Measurements from ENCODE around the gene LAGE3.
A peak's percentile ranks its signal among the peaks of the same experiment; 100 is the strongest.

LAGE3 gene

DNA sequence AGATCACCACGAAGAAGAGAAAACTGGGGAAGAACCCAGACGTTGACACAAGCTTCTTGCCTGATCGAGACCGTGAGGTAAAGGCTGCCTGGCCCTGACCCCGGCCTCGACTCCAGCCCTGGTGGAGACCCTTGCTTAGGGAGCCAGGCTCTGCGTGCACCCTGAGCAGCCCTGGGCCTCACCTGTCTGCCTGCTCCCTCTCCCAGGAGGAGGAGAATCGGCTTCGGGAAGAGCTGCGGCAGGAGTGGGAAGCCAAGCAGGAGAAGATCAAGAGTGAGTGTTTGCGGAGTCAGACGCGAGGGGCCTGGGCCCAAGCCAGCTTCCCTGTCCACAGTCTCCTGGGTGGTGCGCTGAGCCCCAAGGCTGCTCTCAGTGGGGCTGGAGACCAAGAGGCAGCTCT lies 30.6 kb downstream of the LAGE3 start:
- H3K4me1 ChIP-seq (ENCODE audit: control extremely low read depth in 1 of 4, control insufficient read depth in 4 of 4, insufficient read depth in 4 of 4, low read length in 3 of 4): peaks cover 0 to 11% (median 9%) of the 10 kb centered on the region in 4 experiments
- H3K9me3 ChIP-seq (ENCODE audit: control extremely low read depth in 1 of 5, control insufficient read depth in 4 of 5, insufficient read depth in 2 of 5, low read depth in 1 of 5, low read length in 4 of 5): no peaks in the 10 kb centered on the region
- WGBS (ENCODE audit: insufficient coverage): 98% methylated on average over 9 of the region's 14 CpGs
- H3K27me3 ChIP-seq (replicated peaks in 2 of 5; ENCODE audit: control insufficient read depth in 4 of 5, insufficient read depth in 5 of 5, low read length in 4 of 5): peaks cover 0 to 7% (median 0%) of the 10 kb centered on the region in 5 experiments
- CTCF ChIA-PET: no interaction called here
- H3K27ac ChIP-seq (ENCODE audit: insufficient read depth in 1 of 2, low read depth in 1 of 2, low read length in 2 of 2, poor library complexity in 1 of 2, severe bottlenecking in 2 of 2): no peak overlapping the region
- peaks cover 0 to 39% (median 10%) of the 10 kb centered on the region in 4 experiments for H3K36me3 ChIP-seq (ENCODE audit: control insufficient read depth in 4 of 4, insufficient read depth in 4 of 4, low read length in 3 of 4)
- POLR2A ChIA-PET: interaction anchor here (0.6 to 1.0 kb wide), 2 partner anchors 10 to 729 kb away, joined by 3 to 5 read pairs; partner anchors contain the start of gene PLXNA3
- H3K4me3 ChIP-seq (ENCODE audit: control insufficient read depth in 1 of 7, extremely low read depth in 1 of 7, insufficient read depth in 4 of 7, low read depth in 2 of 7, low read length in 6 of 7): no peak overlapping the region
- no peak for DNase-seq

DNA sequence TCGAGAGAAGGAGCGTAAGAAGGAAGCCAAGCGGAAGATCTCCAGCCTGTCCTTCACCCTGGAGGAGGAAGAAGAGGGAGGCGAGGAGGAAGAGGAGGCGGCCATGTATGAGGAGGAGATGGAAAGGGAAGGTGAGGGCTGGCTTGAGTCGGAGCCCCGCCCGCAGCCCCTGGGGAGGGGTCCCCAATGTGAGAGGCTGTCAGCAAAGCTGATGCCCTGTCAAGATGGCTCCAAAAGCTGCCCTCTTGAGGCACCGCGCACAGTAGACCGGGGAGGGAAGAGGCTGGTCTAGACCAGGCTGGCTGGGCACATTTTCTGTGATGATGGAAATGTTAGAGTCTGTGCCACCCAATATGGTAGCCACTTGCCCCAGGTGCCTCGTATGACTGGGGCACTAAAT lies 32.7 kb downstream of the LAGE3 start:
- Histone ChIP-seq H3K36me3 (ENCODE audit: control insufficient read depth in 4 of 4, insufficient read depth in 4 of 4, low read length in 3 of 4) (peaks cover 3 to 47% (median 16%) of the 10 kb centered on the region in 4 experiments), H3K9me3 (ENCODE audit: control extremely low read depth in 1 of 5, control insufficient read depth in 4 of 5, insufficient read depth in 2 of 5, low read depth in 1 of 5, low read length in 4 of 5) (no peaks in the 10 kb centered on the region), H3K4me1 (ENCODE audit: control extremely low read depth in 1 of 4, control insufficient read depth in 4 of 4, insufficient read depth in 4 of 4, low read length in 3 of 4) (peaks cover 0 to 15% (median 12%) of the 10 kb centered on the region in 4 experiments), H3K27ac (ENCODE audit: insufficient read depth in 1 of 2, low read depth in 1 of 2, low read length in 2 of 2, poor library complexity in 1 of 2, severe bottlenecking in 2 of 2) (no peak overlapping the region), H3K4me3 (ENCODE audit: control insufficient read depth in 1 of 7, extremely low read depth in 1 of 7, insufficient read depth in 4 of 7, low read depth in 2 of 7, low read length in 6 of 7) (no peak overlapping the region), H3K27me3 (replicated peaks in 2 of 5; ENCODE audit: control insufficient read depth in 4 of 5, insufficient read depth in 5 of 5, low read length in 4 of 5) (peaks cover 0 to 5% (median 0%) of the 10 kb centered on the region in 5 experiments)
- no peak for DNase-seq
- ChIA-PET CTCF (interaction anchor here (1.0 kb wide), 1 partner anchor 36 kb away, joined by 3 read pairs; no protein-coding TSS in a partner anchor), POLR2A (interaction anchor here (1.3 kb wide), 1 partner anchor 37 kb away, joined by 5 read pairs; the partner anchor contains the start of gene DNASE1L1)
- WGBS (ENCODE audit: insufficient coverage): 92% methylated on average over 12 of the region's 12 CpGs

- H3K27me3 ChIP-seq (replicated peaks in 2 of 5; ENCODE audit: control insufficient read depth in 4 of 5, insufficient read depth in 5 of 5, low read length in 4 of 5): peaks cover 0 to 5% (median 0%) of the 10 kb centered on the region in 5 experiments
- 96% methylated on average over 16 of the region's 16 CpGs for WGBS (ENCODE audit: insufficient coverage)
- peaks cover 3 to 50% (median 20%) of the 10 kb centered on the region in 4 experiments for H3K36me3 ChIP-seq (ENCODE audit: control insufficient read depth in 4 of 4, insufficient read depth in 4 of 4, low read length in 3 of 4)
- H3K9me3 ChIP-seq (ENCODE audit: control extremely low read depth in 1 of 5, control insufficient read depth in 4 of 5, insufficient read depth in 2 of 5, low read depth in 1 of 5, low read length in 4 of 5): no peaks in the 10 kb centered on the region
- POLR2A ChIA-PET: interaction anchor here (1.3 kb wide), 1 partner anchor 37 kb away, joined by 5 read pairs; the partner anchor contains the start of gene DNASE1L1
- peaks cover 0 to 15% (median 12%) of the 10 kb centered on the region in 4 experiments for H3K4me1 ChIP-seq (ENCODE audit: control extremely low read depth in 1 of 4, control insufficient read depth in 4 of 4, insufficient read depth in 4 of 4, low read length in 3 of 4)
- no peak overlapping the region for H3K4me3 ChIP-seq (ENCODE audit: control insufficient read depth in 1 of 7, extremely low read depth in 1 of 7, insufficient read depth in 4 of 7, low read depth in 2 of 7, low read length in 6 of 7)
- H3K27ac ChIP-seq (ENCODE audit: insufficient read depth in 1 of 2, low read depth in 1 of 2, low read length in 2 of 2, poor library complexity in 1 of 2, severe bottlenecking in 2 of 2): no peak overlapping the region
- CTCF ChIA-PET: interaction anchor here (1.0 kb wide), 2 partner anchors 11 to 36 kb away, joined by 3 read pairs; no protein-coding TSS in a partner anchor
- DNase-seq: no peak
Observed at GRCh38 chrX:154445776-154446175, 33.3 kb downstream of the LAGE3 start.

GRCh38 chrX:154444755-154445246 lies 34.3 kb downstream of the LAGE3 start:
- ChIA-PET POLR2A (no interaction called here), CTCF (no interaction called here)
- Histone ChIP-seq H3K36me3 (ENCODE audit: control insufficient read depth in 4 of 4, insufficient read depth in 4 of 4, low read length in 3 of 4) (peaks cover 3 to 49% (median 20%) of the 10 kb centered on the region in 4 experiments), H3K4me3 (ENCODE audit: control insufficient read depth in 1 of 7, extremely low read depth in 1 of 7, insufficient read depth in 4 of 7, low read depth in 2 of 7, low read length in 6 of 7) (peak overlapping the region in 4 of 7 experiments; percentile 29 to 70 (median 62)), H3K27ac (ENCODE audit: insufficient read depth in 1 of 2, low read depth in 1 of 2, low read length in 2 of 2, poor library complexity in 1 of 2, severe bottlenecking in 2 of 2) (no peak overlapping the region), H3K4me1 (ENCODE audit: control extremely low read depth in 1 of 4, control insufficient read depth in 4 of 4, insufficient read depth in 4 of 4, low read length in 3 of 4) (peaks cover 0 to 15% (median 12%) of the 10 kb centered on the region in 4 experiments), H3K27me3 (replicated peaks in 2 of 5; ENCODE audit: control insufficient read depth in 4 of 5, insufficient read depth in 5 of 5, low read length in 4 of 5) (peaks cover 0 to 5% (median 0%) of the 10 kb centered on the region in 5 experiments), H3K9me3 (ENCODE audit: control extremely low read depth in 1 of 5, control insufficient read depth in 4 of 5, insufficient read depth in 2 of 5, low read depth in 1 of 5, low read length in 4 of 5) (no peaks in the 10 kb centered on the region)
- 92% methylated on average over 11 of the region's 13 CpGs for WGBS (ENCODE audit: insufficient coverage)
- DNase-seq: no peak

- WGBS (ENCODE audit: insufficient coverage): 27% methylated on average over 85 of the region's 94 CpGs
- Histone ChIP-seq H3K4me1 (ENCODE audit: control extremely low read depth in 1 of 4, control insufficient read depth in 4 of 4, insufficient read depth in 4 of 4, low read length in 3 of 4) (peaks cover 0 to 15% (median 12%) of the 10 kb centered on the region in 4 experiments), H3K9me3 (ENCODE audit: control extremely low read depth in 1 of 5, control insufficient read depth in 4 of 5, insufficient read depth in 2 of 5, low read depth in 1 of 5, low read length in 4 of 5) (no peaks in the 10 kb centered on the region), H3K36me3 (ENCODE audit: control insufficient read depth in 4 of 4, insufficient read depth in 4 of 4, low read length in 3 of 4) (peaks cover 3 to 44% (median 19%) of the 10 kb centered on the region in 4 experiments), H3K27me3 (replicated peaks in 2 of 5; ENCODE audit: control insufficient read depth in 4 of 5, insufficient read depth in 5 of 5, low read length in 4 of 5) (peaks cover 0 to 5% (median 0%) of the 10 kb centered on the region in 5 experiments), H3K4me3 (ENCODE audit: control insufficient read depth in 1 of 7, extremely low read depth in 1 of 7, insufficient read depth in 4 of 7, low read depth in 2 of 7, low read length in 6 of 7) (peak within 1 kb of the TSS in 6 of 7 experiments; percentile 15 to 70 (median 44)), H3K27ac (ENCODE audit: insufficient read depth in 1 of 2, low read depth in 1 of 2, low read length in 2 of 2, poor library complexity in 1 of 2, severe bottlenecking in 2 of 2) (no peak within 1 kb of the TSS)
- POLR2A ChIA-PET: no interaction called here
- DNase-seq: peak; percentile 42 to 68 (median 52)
- CTCF ChIA-PET: interaction anchor here (1.3 kb wide), 1 partner anchor 71 kb away, joined by 3 read pairs; no protein-coding TSS in a partner anchor
Observed at GRCh38 chrX:154443992-154444754, 34.9 kb downstream of the LAGE3 start, which contains the start of gene FAM50A. TSS of gene FAM50A (plus strand) at chrX:154444141. CDS start at chrX:154444236, 95 bp downstream.

GRCh38 chrX:154443479-154443910 lies 35.6 kb downstream of the LAGE3 start:
- peaks cover 0 to 15% (median 12%) of the 10 kb centered on the region in 4 experiments for H3K4me1 ChIP-seq (ENCODE audit: control extremely low read depth in 1 of 4, control insufficient read depth in 4 of 4, insufficient read depth in 4 of 4, low read length in 3 of 4)
- POLR2A ChIA-PET: no interaction called here
- H3K36me3 ChIP-seq (ENCODE audit: control insufficient read depth in 4 of 4, insufficient read depth in 4 of 4, low read length in 3 of 4): peaks cover 3 to 41% (median 22%) of the 10 kb centered on the region in 4 experiments
- CTCF ChIA-PET: interaction anchor here (1.3 kb wide), 1 partner anchor 70 kb away, joined by 3 read pairs; no protein-coding TSS in a partner anchor
- peak overlapping the region in 5 of 7 experiments; percentile 15 to 61 (median 30) for H3K4me3 ChIP-seq (ENCODE audit: control insufficient read depth in 1 of 7, extremely low read depth in 1 of 7, insufficient read depth in 4 of 7, low read depth in 2 of 7, low read length in 6 of 7)
- H3K27me3 ChIP-seq (replicated peaks in 2 of 5; ENCODE audit: control insufficient read depth in 4 of 5, insufficient read depth in 5 of 5, low read length in 4 of 5): peaks cover 0 to 5% (median 0%) of the 10 kb centered on the region in 5 experiments
- no peak overlapping the region for H3K27ac ChIP-seq (ENCODE audit: insufficient read depth in 1 of 2, low read depth in 1 of 2, low read length in 2 of 2, poor library complexity in 1 of 2, severe bottlenecking in 2 of 2)
- 33% methylated on average over 8 of the region's 10 CpGs for WGBS (ENCODE audit: insufficient coverage)
- peak in 1 of 3 donors; percentile 30 for DNase-seq
- H3K9me3 ChIP-seq (ENCODE audit: control extremely low read depth in 1 of 5, control insufficient read depth in 4 of 5, insufficient read depth in 2 of 5, low read depth in 1 of 5, low read length in 4 of 5): no peaks in the 10 kb centered on the region
